NCI-H2171 treated with DMSO at 0.1 percent for 48 hours (cell line): ENCODE results near the gene PCDHA7.
"Not testable (repeated sequence)": the region's sequence is repeated elsewhere in the genome, so short reads cannot be mapped to it uniquely, and the experiment has no call there.

Experiments used
- DNase-seq: peaks from one replicate; lab custom pipeline; 2025; lab: John Stamatoyannopoulos, UW

The PCDHA7 gene

GRCh38 chr5:140822281-140822629, 11.8 kb upstream of the PCDHA7 start:
- no peak for DNase-seq

GRCh38 chr5:140822969-140823368, 11.1 kb upstream of the PCDHA7 start:
- DNase-seq: not testable (repeated sequence)

- no peak for DNase-seq
These were observed 10.6 kb upstream of the PCDHA7 start for GRCh38 chr5:140823475-140823874.

GRCh38 chr5:140827704-140828361, 6.2 kb upstream of the PCDHA7 start, which contains the start of gene PCDHA6:
PCDHA6 (plus strand) TSS chr5:140827960; CDS start chr5:140828092, 132 bp downstream.
- peak; percentile 64 for DNase-seq

GRCh38 chr5:140828362-140828737, 5.7 kb upstream of the PCDHA7 start:
- peak; percentile 73 for DNase-seq

- not testable (repeated sequence) for DNase-seq
These were observed 4.3 kb upstream of the PCDHA7 start for GRCh38 chr5:140829511-140830501.

- DNase-seq: not testable (repeated sequence)
These were observed 455 bp downstream of the PCDHA7 start for GRCh38 chr5:140834439-140835008.

GRCh38 chr5:140835622-140836510, 1.8 kb downstream of the PCDHA7 start:
- DNase-seq: no peak

GRCh38 chr5:140840978-140841962, 7.2 kb downstream of the PCDHA7 start, which contains the start of gene PCDHA8:
PCDHA8 (plus strand) TSS chr5:140841187; CDS start chr5:140841322, 135 bp downstream.
- DNase-seq: peak; percentile 3

- DNase-seq: no peak
These were observed 9.0 kb downstream of the PCDHA7 start for GRCh38 chr5:140842798-140843733.

- not testable (repeated sequence) for DNase-seq
These were observed 14.4 kb downstream of the PCDHA7 start, which contains the start of gene PCDHA9 for GRCh38 chr5:140848139-140849102. PCDHA9 (plus strand) TSS chr5:140848382; CDS start chr5:140848496, 114 bp downstream.

- DNase-seq: not testable (repeated sequence)
These were observed 16.0 kb downstream of the PCDHA7 start for GRCh38 chr5:140849831-140850634.

- no peak for DNase-seq
These were observed 22.0 kb downstream of the PCDHA7 start, which contains the start of gene PCDHA10 for GRCh38 chr5:140855772-140856674. PCDHA10 (plus strand) TSS chr5:140855897; CDS start chr5:140856049, 152 bp downstream.

GRCh38 chr5:140857177-140857986, 23.3 kb downstream of the PCDHA7 start:
- DNase-seq: no peak

GRCh38 chr5:140857987-140858240, 23.8 kb downstream of the PCDHA7 start:
- no peak for DNase-seq
